HG03196 (cell line): ENCODE results near the gene ZFYVE28.

Experiments
- ATAC-seq: cut with Tn5 transposase; IDR thresholded peaks from one replicate; pipeline ENCODE4 v1.9.1; 2021; ENCODE audit not compliant: unreplicated experiment

The ZFYVE28 gene

GRCh38 chr4:2291705-2292645 is 126.5 kb downstream of the ZFYVE28 start:
- no peak for ATAC-seq

- ATAC-seq, result no peak
Observed at GRCh38 chr4:2290974-2291704, 127.3 kb downstream of the ZFYVE28 start.

GRCh38 chr4:2290488-2290887 is 128.0 kb downstream of the ZFYVE28 start:
- no peak for ATAC-seq

- no peak for ATAC-seq
Observed at GRCh38 chr4:2289955-2290333, 128.5 kb downstream of the ZFYVE28 start.

GRCh38 chr4:2289311-2289954 is 129.0 kb downstream of the ZFYVE28 start:
- no peak for ATAC-seq

GRCh38 chr4:2288051-2288541 is 130.3 kb downstream of the ZFYVE28 start:
- ATAC-seq, result no peak

GRCh38 chr4:2287594-2287915 is 130.9 kb downstream of the ZFYVE28 start:
- ATAC-seq, result no peak

GRCh38 chr4:2286904-2287593 is 131.4 kb downstream of the ZFYVE28 start:
- no peak for ATAC-seq

- no peak for ATAC-seq
Observed at GRCh38 chr4:2285613-2286381, 132.6 kb downstream of the ZFYVE28 start.

GRCh38 chr4:2284934-2285612 is 133.4 kb downstream of the ZFYVE28 start:
- no peak for ATAC-seq

GRCh38 chr4:2284161-2284933 is 134.1 kb downstream of the ZFYVE28 start:
- no peak for ATAC-seq

- ATAC-seq, result no peak
Observed at GRCh38 chr4:2283199-2283711, 135.2 kb downstream of the ZFYVE28 start.

- peak; percentile 74 for ATAC-seq
Observed at GRCh38 chr4:2281575-2282343, 136.7 kb downstream of the ZFYVE28 start.

GRCh38 chr4:2280531-2281300 is 137.7 kb downstream of the ZFYVE28 start:
- no peak for ATAC-seq

- no peak for ATAC-seq
Observed at GRCh38 chr4:2277956-2278355, 140.5 kb downstream of the ZFYVE28 start.

GRCh38 chr4:2276581-2277325 is 141.7 kb downstream of the ZFYVE28 start:
- ATAC-seq, result no peak
